ENCODE data around the gene CD300E. TPM values are rescaled to one million over a fixed set of nuclear protein-coding genes. Genes with fewer than 3 reads are reported as not detected.

CD300E gene
- total RNA-seq, 1 experiment from 2014 or later: not detected

DNA sequence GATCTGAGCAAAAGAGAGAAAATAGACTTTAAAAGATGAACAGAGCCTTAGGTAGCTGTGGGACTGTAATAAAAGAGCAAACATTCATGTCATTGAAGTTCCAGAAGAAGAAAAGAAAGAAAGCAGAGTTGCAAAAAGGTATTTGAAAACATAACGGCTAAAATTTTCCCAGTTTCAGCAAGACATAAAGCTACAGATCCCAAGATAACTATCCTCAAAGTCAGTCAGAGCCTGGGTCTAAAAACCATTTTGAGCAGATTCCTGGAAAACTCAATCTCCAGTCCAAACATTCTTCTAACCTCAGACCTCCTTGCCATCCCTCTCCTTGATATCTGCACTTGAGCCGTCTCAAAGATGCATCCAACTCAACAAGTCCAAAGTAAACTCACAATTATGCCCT is 20.9 kb upstream of the CD300E start:
- H3K4me1 ChIP-seq: no peaks in the 10 kb centered on the region
- BruUV-seq (replicated peaks): no TSS peak
- intact Hi-C loops (cut with micrococcal nuclease; ENCODE audit: unreplicated experiment): no loop called here
- H3K9me3 ChIP-seq: no peaks in the 10 kb centered on the region
- H3K4me3 ChIP-seq (ENCODE audit: low read depth, low read length): no peak overlapping the region
- H3K27me3 ChIP-seq (replicated peaks; ENCODE audit: control insufficient read depth, insufficient read depth, low read length): peaks cover 2% of the 10 kb centered on the region; the same call in 1 of the 2 replicates
- H3K27ac Mint-ChIP-seq (ENCODE audit: unreplicated experiment): no peak overlapping the region
- H3K4me1 Mint-ChIP-seq (ENCODE audit: low read depth, unreplicated experiment): no peaks in the 10 kb centered on the region
- no peaks in the 10 kb centered on the region for H3K36me3 Mint-ChIP-seq (ENCODE audit: insufficient read depth, unreplicated experiment)
- no peaks in the 10 kb centered on the region for H3K36me3 ChIP-seq (ENCODE audit: control insufficient read depth, insufficient read depth, low read length)
- no peaks in the 10 kb centered on the region for H3K9me3 Mint-ChIP-seq (ENCODE audit: unreplicated experiment)
- ChIA-PET CTCF (interaction anchor here (0.9 kb wide), 1 partner anchor 13 kb away, joined by 4 read pairs; no protein-coding TSS in a partner anchor), POLR2A (interaction anchor here (0.9 kb wide), 1 partner anchor 228 kb away, joined by 4 read pairs; the partner anchor contains the start of gene FDXR)
- TF ChIP-seq, protein P1, sequence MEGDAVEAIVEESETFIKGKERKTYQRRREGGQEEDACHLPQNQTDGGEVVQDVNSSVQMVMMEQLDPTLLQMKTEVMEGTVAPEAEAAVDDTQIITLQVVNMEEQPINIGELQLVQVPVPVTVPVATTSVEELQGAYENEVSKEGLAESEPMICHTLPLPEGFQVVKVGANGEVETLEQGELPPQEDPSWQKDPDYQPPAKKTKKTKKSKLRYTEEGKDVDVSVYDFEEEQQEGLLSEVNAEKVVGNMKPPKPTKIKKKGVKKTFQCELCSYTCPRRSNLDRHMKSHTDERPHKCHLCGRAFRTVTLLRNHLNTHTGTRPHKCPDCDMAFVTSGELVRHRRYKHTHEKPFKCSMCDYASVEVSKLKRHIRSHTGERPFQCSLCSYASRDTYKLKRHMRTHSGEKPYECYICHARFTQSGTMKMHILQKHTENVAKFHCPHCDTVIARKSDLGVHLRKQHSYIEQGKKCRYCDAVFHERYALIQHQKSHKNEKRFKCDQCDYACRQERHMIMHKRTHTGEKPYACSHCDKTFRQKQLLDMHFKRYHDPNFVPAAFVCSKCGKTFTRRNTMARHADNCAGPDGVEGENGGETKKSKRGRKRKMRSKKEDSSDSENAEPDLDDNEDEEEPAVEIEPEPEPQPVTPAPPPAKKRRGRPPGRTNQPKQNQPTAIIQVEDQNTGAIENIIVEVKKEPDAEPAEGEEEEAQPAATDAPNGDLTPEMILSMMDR (IDR thresholded peaks at IDR 0.05; ENCODE audit: insufficient read depth in 1 of 2, low read depth in 1 of 2, low read length in 1 of 2, severe bottlenecking in 1 of 2, unreplicated experiment in 1 of 2): no peak
- H3K4me3 Mint-ChIP-seq (ENCODE audit: unreplicated experiment): no peak overlapping the region
- peaks cover 20% of the 10 kb centered on the region for H3K27me3 Mint-ChIP-seq (ENCODE audit: insufficient read depth, unreplicated experiment)
- no peak for DNase-seq

DNA sequence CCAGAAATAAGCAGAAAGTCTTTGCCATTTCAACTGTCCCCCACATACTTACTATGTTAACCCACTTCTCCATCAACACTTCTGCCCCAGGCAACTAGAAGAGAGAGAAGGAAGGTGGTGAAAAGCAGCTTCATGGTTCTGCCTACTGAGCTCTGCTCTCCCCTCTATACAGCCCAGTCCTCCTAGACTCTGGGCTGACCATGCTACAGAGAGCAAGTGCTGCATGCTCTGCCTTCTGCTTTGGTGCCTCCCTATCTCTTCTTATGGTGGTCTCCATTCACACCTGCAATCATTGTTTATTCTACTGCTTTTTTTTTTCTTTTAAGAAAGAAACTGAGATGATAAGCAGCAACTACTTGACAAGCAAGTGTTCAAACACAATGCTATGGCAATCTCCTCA is 20.3 kb upstream of the CD300E start:
- Mint-ChIP-seq H3K27me3 (ENCODE audit: insufficient read depth, unreplicated experiment) (peaks cover 18% of the 10 kb centered on the region), H3K4me3 (ENCODE audit: unreplicated experiment) (no peak overlapping the region), H3K4me1 (ENCODE audit: low read depth, unreplicated experiment) (no peaks in the 10 kb centered on the region), H3K27ac (ENCODE audit: unreplicated experiment) (no peak overlapping the region), H3K9me3 (ENCODE audit: unreplicated experiment) (no peaks in the 10 kb centered on the region), H3K36me3 (ENCODE audit: insufficient read depth, unreplicated experiment) (no peaks in the 10 kb centered on the region)
- no peak for DNase-seq
- ChIA-PET POLR2A (interaction anchor here (0.9 kb wide), 1 partner anchor 229 kb away, joined by 4 read pairs; the partner anchor contains the start of gene FDXR), CTCF (no interaction called here)
- TF ChIP-seq, protein P1 (IDR thresholded peaks at IDR 0.05; ENCODE audit: insufficient read depth in 1 of 2, low read depth in 1 of 2, low read length in 1 of 2, severe bottlenecking in 1 of 2, unreplicated experiment in 1 of 2): no peak
- intact Hi-C loops (cut with micrococcal nuclease; ENCODE audit: unreplicated experiment): no loop called here
- no peaks in the 10 kb centered on the region for H3K4me1 ChIP-seq
- no TSS peak for BruUV-seq (replicated peaks)
- peaks cover 2% of the 10 kb centered on the region; the same call in 1 of the 2 replicates for H3K27me3 ChIP-seq (replicated peaks; ENCODE audit: control insufficient read depth, insufficient read depth, low read length)
- H3K4me3 ChIP-seq (ENCODE audit: low read depth, low read length): no peak overlapping the region
- no peaks in the 10 kb centered on the region for H3K9me3 ChIP-seq
- no peaks in the 10 kb centered on the region for H3K36me3 ChIP-seq (ENCODE audit: control insufficient read depth, insufficient read depth, low read length)

DNA sequence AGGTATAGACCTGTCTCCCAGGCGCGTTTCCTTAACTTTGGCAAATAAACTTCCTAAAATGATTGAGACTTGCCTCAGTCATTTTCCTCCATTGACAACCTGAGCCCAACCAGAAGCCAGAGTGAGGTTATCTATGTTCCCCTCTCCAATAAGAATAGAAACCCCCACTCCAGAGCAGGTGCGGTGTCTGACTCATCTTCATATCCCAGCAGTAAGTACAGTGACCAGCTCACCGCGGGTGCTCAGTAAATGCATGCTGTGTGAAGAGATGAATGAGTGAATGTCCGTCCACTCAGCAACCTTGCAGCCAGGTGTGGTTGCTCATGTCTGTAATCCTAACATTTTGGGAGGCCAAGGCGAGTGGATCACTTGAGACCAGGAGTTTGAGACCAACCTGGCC is 19.5 kb upstream of the CD300E start:
- no peaks in the 10 kb centered on the region for H3K9me3 Mint-ChIP-seq (ENCODE audit: unreplicated experiment)
- Histone ChIP-seq H3K36me3 (ENCODE audit: control insufficient read depth, insufficient read depth, low read length) (no peaks in the 10 kb centered on the region), H3K27me3 (replicated peaks; ENCODE audit: control insufficient read depth, insufficient read depth, low read length) (peaks cover 2% of the 10 kb centered on the region; the same call in 1 of the 2 replicates), H3K9me3 (no peaks in the 10 kb centered on the region), H3K4me3 (ENCODE audit: low read depth, low read length) (no peak overlapping the region), H3K4me1 (no peaks in the 10 kb centered on the region)
- intact Hi-C loops (cut with micrococcal nuclease; ENCODE audit: unreplicated experiment): no loop called here
- H3K36me3 Mint-ChIP-seq (ENCODE audit: insufficient read depth, unreplicated experiment): no peaks in the 10 kb centered on the region
- no peaks in the 10 kb centered on the region for H3K4me1 Mint-ChIP-seq (ENCODE audit: low read depth, unreplicated experiment)
- no peak for DNase-seq
- BruUV-seq (replicated peaks): no TSS peak
- H3K4me3 Mint-ChIP-seq (ENCODE audit: unreplicated experiment): no peak overlapping the region
- POLR2A ChIA-PET: no interaction called here
- H3K27me3 Mint-ChIP-seq (ENCODE audit: insufficient read depth, unreplicated experiment): peaks cover 16% of the 10 kb centered on the region
- CTCF ChIA-PET: no interaction called here
- no peak overlapping the region for H3K27ac Mint-ChIP-seq (ENCODE audit: unreplicated experiment)
- TF ChIP-seq, protein P1 (IDR thresholded peaks at IDR 0.05; ENCODE audit: insufficient read depth in 1 of 2, low read depth in 1 of 2, low read length in 1 of 2, severe bottlenecking in 1 of 2, unreplicated experiment in 1 of 2): no peak

Measured in Caco-2 (cell line).